ENCODE measurements around the gene LOXL3.
"Not testable (repeated sequence)": the region's sequence is repeated elsewhere in the genome, so short reads cannot be mapped to it uniquely, and the experiment has no call there.

Gene LOXL3

DNA sequence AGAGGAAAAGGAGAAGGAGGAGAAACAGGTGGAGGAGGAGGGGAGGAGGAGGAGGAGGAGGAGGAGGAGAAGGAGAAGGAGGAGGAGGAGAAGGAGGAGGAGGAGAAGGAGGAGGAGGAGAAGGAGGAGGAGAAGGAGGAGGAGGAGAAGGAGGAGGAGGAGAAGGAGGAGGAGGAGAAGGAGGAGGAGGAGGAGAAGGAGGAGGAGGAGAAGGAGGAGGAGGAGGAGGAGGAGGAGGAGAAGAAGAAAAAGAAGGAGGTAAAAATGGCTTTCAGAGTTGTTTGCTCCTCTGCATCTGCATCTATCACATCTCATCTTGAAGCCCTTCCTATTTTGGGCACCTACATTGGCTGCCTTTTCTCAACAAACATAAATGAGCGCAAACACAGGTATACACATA is 7.3 kb upstream of the LOXL3 start:
- H3K4me3 ChIP-seq (ENCODE audit: low read depth, low read length); H3K9me3 ChIP-seq (ENCODE audit: control insufficient read depth, insufficient read depth, low read depth, low read length); H3K36me3 ChIP-seq (ENCODE audit: control insufficient read depth in 2 of 2, insufficient read depth in 1 of 2, low read length in 2 of 2); CTCF ChIA-PET; H3K4me1 ChIP-seq (ENCODE audit: control insufficient read depth, insufficient read depth, low read length); H3K27ac ChIP-seq (ENCODE audit: extremely low read depth, low read depth, low read length): not testable (repeated sequence)
- TF ChIP-seq ZFHX2 (tag by site-specific recombination; conservative IDR thresholded peaks at IDR 0.05) (peak; percentile 19; the same call in 1 of the 2 replicates), EGR2 (tag by site-specific recombination; IDR thresholded peaks at IDR 0.05; ENCODE audit: low read depth) (peak; percentile 39; the same call in 1 of the 2 replicates)
- POLR2A ChIA-PET: interaction anchor here (0.7 kb wide), 1 partner anchor 18 kb away, joined by 3 read pairs; no protein-coding TSS in a partner anchor

DNA sequence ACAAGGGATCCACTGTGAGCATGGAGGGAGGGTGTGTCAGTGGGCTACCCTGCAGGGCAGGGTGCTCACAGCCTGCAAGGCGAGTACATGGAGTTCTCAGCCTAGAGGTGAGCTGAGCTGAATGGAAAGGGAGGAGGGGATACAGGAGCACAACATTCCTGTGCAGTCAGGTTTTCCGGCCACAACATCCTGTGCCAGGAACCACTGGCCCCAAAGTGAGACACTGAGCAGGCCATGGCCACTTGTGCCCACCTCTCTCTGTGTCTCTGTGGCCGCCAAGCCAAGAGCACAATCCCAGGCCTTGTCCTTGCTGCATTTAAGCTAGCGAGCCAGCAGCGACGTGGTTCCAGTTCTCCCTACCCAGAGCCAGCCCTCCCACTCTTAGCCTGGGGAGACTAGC is 6.8 kb upstream of the LOXL3 start:
- no peaks in the 10 kb centered on the region for H3K4me1 ChIP-seq (ENCODE audit: control insufficient read depth, insufficient read depth, low read length)
- H3K9me3 ChIP-seq (ENCODE audit: control insufficient read depth, insufficient read depth, low read depth, low read length): no peaks in the 10 kb centered on the region
- peaks cover 0 to 3% of the 10 kb centered on the region in 2 experiments; a peak in 1 of 3 replicates for H3K36me3 ChIP-seq (ENCODE audit: control insufficient read depth in 2 of 2, insufficient read depth in 1 of 2, low read length in 2 of 2)
- no peak overlapping the region for H3K27ac ChIP-seq (ENCODE audit: extremely low read depth, low read depth, low read length)
- TF ChIP-seq ZNF292 (tag by site-specific recombination; IDR thresholded peaks at IDR 0.05; ENCODE audit: borderline replicate concordance, low read depth) (no peak), SCRT1 (tag by site-specific recombination; IDR thresholded peaks at IDR 0.05; ENCODE audit: borderline replicate concordance) (no peak), HOXC10 (CRISPR knock-in tag; IDR thresholded peaks at IDR 0.05) (no peak), ZNF112 (tag by site-specific recombination; IDR thresholded peaks at IDR 0.05) (no peak), SCRT2 (tag by site-specific recombination; IDR thresholded peaks at IDR 0.05) (no peak), ELK4 (IDR thresholded peaks at IDR 0.05; ENCODE audit: borderline replicate concordance, low read depth, low read length) (no peak), ZNF114 (tag by site-specific recombination; IDR thresholded peaks at IDR 0.05) (no peak), ZNF211 (tag by site-specific recombination; IDR thresholded peaks at IDR 0.05; ENCODE audit: low read depth) (no peak), KLF16 (tag by site-specific recombination; IDR thresholded peaks at IDR 0.05) (no peak)
- CTCF ChIA-PET: no interaction called here
- H3K4me3 ChIP-seq (ENCODE audit: low read depth, low read length): no peak overlapping the region
- POLR2A ChIA-PET: interaction anchor here (0.7 kb wide), 1 partner anchor 18 kb away, joined by 3 read pairs; no protein-coding TSS in a partner anchor

DNA sequence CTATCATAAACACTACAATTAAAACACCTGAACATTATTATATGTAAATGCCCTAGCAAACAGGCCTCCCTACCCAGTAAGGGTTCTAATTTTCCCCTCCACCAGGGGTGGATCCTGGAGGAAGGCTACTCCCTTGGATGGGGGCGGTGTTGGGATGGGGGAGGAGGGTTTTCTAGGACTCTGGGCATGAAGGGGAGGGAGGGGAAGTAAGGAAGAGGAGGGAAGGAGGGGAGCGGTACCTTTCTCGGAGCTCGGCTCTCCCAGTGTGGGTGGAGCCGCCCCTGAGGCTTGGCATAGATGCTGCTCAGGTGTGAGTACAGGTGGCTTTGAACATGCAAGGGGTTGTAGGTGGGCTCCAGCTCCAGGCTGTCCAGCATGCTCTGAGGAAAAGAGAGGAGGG is 6.2 kb upstream of the LOXL3 start:
- Histone ChIP-seq H3K9me3 (ENCODE audit: control insufficient read depth, insufficient read depth, low read depth, low read length) (no peaks in the 10 kb centered on the region), H3K27ac (ENCODE audit: extremely low read depth, low read depth, low read length) (no peak overlapping the region), H3K4me3 (ENCODE audit: low read depth, low read length) (no peak overlapping the region), H3K36me3 (ENCODE audit: control insufficient read depth in 2 of 2, insufficient read depth in 1 of 2, low read length in 2 of 2) (peaks cover 0 to 3% of the 10 kb centered on the region in 2 experiments; a peak in 1 of 3 replicates), H3K4me1 (ENCODE audit: control insufficient read depth, insufficient read depth, low read length) (no peaks in the 10 kb centered on the region)
- ChIA-PET CTCF (interaction anchor here (0.6 kb wide), 1 partner anchor 310 kb away, joined by 3 read pairs; no protein-coding TSS in a partner anchor), POLR2A (no interaction called here)
- TF ChIP-seq ZNF266 (tag by site-specific recombination; IDR thresholded peaks at IDR 0.05; ENCODE audit: low read depth) (no peak), ZNF223 (tag by site-specific recombination; IDR thresholded peaks at IDR 0.05) (no peak), KLF8 (tag by site-specific recombination; IDR thresholded peaks at IDR 0.05) (no peak), ZNF18 (tag by site-specific recombination; IDR thresholded peaks at IDR 0.05) (no peak), INSM2 (tag by site-specific recombination; IDR thresholded peaks at IDR 0.05) (no peak), ZNF423 (tag by site-specific recombination; IDR thresholded peaks at IDR 0.05) (no peak), ELK4 (IDR thresholded peaks at IDR 0.05; ENCODE audit: borderline replicate concordance, low read depth, low read length) (no peak), ZNF521 (tag by site-specific recombination; IDR thresholded peaks at IDR 0.05) (no peak), ZNF777 (tag by site-specific recombination; IDR thresholded peaks at IDR 0.05; ENCODE audit: borderline replicate concordance) (no peak), ZNF660 (tag by site-specific recombination; IDR thresholded peaks at IDR 0.05) (no peak), RBAK (tag by site-specific recombination; IDR thresholded peaks at IDR 0.05) (no peak), ZFHX2 (tag by site-specific recombination; conservative IDR thresholded peaks at IDR 0.05) (0 out of 2 replicates have a peak, but pooled peaks have one; percentile 27), KLF17 (tag by site-specific recombination; IDR thresholded peaks at IDR 0.05) (no peak), EGR2 (tag by site-specific recombination; IDR thresholded peaks at IDR 0.05; ENCODE audit: low read depth) (peak; percentile 42; the same call in 1 of the 2 replicates)
- TF ChIP-seq, protein P1, sequence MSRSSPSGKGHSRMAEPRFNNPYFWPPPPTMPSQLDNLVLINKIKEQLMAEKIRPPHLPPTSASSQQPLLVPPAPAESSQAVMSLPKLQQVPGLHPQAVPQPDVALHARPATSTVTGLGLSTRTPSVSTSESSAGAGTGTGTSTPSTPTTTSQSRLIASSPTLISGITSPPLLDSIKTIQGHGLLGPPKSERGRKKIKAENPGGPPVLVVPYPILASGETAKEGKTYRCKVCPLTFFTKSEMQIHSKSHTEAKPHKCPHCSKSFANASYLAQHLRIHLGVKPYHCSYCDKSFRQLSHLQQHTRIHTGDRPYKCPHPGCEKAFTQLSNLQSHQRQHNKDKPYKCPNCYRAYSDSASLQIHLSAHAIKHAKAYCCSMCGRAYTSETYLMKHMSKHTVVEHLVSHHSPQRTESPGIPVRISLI (tag by site-specific recombination; IDR thresholded peaks at IDR 0.05): no peak
